DOHH2 (cell line): ENCODE results near the gene CCM2.

Experiments
- CTCF ChIP-seq: fragments of 200-600 bp; sonication (generic); IDR thresholded peaks from one replicate; pipeline ENCODE4 v1.5.1; 2014; ENCODE audit warnings: antibody characterized with exemption, mild to moderate bottlenecking, low read depth, low read length; ENCODE audit not compliant: poor library complexity, severe bottlenecking
- EZH2phosphoT487 ChIP-seq: fragments of 200-600 bp; sonication (generic); IDR thresholded peaks from 2 replicates; pipeline ENCODE4 v1.6.1; 2017; ENCODE audit warnings: borderline replicate concordance, mild to moderate bottlenecking, antibody characterized with exemption, low read length, moderate library complexity, mixed read lengths

- TF ChIP-seq CTCF (no peak), EZH2phosphoT487 (no peak)
These were observed 26.0 kb downstream of the CCM2 start for GRCh38 chr7:45026013-45026412.
